NCI-H446 (cell line): ENCODE results near the gene PGLYRP4.
"Not testable (repeated sequence)": the region's sequence is repeated elsewhere in the genome, so short reads cannot be mapped to it uniquely, and the experiment has no call there.

Experiments
- DNase-seq, 2 experiments: peaks; one replicate each; lab custom pipeline; 2025; lab: John Stamatoyannopoulos, UW

PGLYRP4 gene

DNA sequence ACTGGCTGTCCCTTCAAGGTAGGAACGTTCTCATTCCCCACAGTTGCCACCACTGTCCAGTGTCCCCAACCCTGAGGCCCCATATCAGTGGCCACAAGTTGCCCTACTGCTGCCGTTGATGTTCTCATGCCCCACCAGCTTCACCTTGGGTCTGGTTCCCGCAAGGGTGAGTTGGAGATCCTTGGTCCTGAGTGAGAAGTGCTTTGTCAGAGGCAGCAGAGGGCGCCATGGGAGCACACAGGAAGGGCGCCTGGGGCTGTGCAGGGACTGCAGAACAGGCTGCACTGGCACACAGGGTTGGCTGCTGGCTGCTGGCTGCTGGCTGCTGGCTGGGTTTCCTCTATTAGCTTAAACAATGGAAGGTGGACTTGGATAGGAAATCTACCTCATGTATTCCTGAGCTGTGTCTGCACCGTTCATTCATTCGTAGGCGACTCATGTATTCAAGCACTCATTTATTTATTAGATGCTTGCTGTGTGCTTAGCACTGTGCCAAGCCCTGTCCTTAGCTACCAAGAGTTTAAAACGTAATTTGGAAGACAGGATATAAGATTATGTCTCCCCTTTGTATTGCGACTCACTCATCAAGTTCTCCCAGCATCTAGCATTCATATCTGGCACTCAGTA, 6.9 kb upstream of the PGLYRP4 start:
- DNase-seq: peak; percentile 6 to 70

GRCh38 chr1:153354515-153355193, 6.0 kb upstream of the PGLYRP4 start:
- no peak for DNase-seq

DNA sequence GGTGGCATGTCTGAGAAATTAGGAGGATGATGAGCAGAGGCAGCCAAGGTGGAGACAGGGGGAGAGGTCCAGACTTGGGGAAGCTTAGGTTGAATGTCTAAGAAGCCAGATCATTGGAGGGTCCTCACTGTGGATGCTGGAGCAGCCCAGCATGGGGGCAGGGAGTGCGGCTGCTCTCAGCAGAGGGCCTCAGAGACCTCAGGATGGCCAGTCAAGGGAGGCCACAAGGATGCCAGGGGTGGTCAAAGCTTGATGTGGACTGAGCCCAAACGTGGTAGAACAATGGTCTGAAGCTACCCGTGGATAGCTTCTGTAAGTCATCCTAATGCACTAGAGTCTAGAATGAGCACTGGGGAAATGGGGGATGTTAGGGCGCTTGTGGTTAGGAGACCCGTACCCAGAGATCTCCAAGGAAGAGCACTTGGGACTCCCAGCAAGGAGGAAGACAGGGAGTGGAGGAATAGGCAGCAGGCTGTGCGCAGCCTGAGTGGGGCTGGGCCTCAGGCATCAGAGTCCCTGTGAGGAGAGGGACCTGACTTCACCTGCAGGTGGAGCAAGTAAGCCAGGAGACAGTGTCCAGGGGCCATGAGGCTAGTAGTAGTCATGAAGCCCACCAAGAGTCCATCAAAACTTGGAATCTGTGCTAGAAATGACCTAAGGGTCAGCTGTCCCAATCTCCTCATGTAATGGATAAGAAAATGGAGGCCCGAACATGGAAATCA, 4.7 kb upstream of the PGLYRP4 start:
- DNase-seq: peak in 1 of 2 experiments; percentile 17

- DNase-seq: peak; percentile 60 to 81
These were observed 3.9 kb upstream of the PGLYRP4 start for GRCh38 chr1:153352523-153352922.

- no peak for DNase-seq
These were observed 1.8 kb upstream of the PGLYRP4 start for GRCh38 chr1:153350321-153350957.

DNA sequence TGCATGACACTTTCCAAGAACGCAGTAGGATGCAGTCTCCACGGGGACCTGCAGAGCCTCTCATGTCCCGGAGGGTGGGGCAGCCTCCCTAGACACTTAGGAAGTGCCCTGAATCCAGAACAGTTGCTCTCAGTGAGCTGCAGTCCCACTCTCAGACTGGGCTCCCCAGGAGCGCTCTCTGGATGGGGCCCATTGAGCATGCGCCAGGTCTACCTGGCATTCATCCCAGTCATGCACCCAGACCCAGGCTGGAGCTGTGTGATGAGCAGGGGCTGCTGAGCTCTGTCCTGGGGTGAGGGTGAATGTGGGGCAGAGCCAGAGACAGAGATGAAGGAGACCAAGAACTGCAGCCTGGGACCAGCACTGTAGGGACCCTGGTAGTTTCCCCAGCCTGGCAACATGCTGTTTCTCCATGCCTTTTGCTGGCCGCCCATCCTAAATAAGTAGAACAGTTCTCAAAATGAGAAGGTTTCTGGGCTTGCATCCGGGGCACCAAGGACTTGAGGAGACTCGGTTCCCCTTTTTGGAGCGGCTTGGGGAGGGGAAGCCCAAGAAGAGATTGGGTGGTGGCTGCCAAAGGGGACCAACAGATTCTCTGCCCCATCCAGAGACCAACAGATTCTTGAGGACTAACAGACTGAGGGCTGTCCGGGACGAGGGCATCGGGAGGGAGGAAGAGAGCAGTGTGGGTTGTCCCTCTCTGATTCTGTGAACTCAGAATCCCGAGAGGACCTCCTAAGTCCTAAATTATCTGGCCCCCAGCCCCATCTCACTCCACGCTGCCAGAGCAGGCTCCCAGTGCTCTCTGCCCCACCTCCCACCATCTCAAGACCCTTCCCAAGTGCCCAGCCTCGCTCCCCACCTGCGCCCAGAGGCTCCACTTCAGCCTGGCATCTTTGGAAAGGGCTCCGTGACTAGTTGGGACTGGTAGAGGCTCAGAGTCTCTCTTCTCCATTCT, 1.0 kb upstream of the PGLYRP4 start:
- DNase-seq: no peak

- DNase-seq: no peak
These were observed 785 bp downstream of the PGLYRP4 start for GRCh38 chr1:153347856-153348255.

DNA sequence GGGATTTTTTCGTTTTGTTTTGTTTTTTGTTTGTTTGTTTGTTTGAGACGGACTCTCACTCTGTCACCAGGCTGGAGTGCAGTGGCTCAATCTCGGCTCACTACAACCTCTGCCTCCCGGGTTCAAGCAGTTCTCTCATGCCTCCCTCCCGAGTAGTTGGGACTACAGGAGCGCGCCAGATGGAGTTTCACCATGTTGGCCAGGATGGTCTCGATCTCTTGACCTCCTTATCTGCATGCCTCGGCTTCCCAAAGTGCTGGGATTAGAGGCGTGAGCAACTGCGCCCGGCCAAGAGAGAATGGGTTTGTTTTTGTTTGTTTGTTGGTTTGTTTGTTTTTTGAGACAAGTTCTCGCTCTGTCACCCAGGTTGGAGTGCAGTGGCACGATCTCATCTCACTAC, 1.6 kb downstream of the PGLYRP4 start:
- not testable (repeated sequence) for DNase-seq

- DNase-seq: no peak
These were observed 2.4 kb downstream of the PGLYRP4 start for GRCh38 chr1:153346077-153346723.

- no peak for DNase-seq
These were observed 3.2 kb downstream of the PGLYRP4 start for GRCh38 chr1:153345187-153346076.

DNA sequence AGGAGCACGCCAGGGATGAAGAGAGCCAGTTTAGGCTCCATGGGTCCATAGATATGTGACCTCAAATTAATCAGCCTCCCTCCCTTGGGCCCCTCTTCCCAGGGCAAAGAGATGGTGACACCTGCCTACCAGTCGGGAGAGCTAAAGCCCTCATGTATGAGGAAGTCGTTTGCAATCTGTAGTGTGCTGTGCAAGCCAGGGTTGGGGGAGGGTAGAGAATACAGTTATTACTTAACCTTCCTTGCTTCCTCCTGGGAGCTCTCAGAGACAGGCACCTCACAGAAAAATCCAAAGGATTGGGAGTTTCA, 4.0 kb downstream of the PGLYRP4 start:
- no peak for DNase-seq

- DNase-seq: no peak
These were observed 4.6 kb downstream of the PGLYRP4 start for GRCh38 chr1:153343811-153344717.

GRCh38 chr1:153343040-153343681, 5.5 kb downstream of the PGLYRP4 start:
- no peak for DNase-seq

DNA sequence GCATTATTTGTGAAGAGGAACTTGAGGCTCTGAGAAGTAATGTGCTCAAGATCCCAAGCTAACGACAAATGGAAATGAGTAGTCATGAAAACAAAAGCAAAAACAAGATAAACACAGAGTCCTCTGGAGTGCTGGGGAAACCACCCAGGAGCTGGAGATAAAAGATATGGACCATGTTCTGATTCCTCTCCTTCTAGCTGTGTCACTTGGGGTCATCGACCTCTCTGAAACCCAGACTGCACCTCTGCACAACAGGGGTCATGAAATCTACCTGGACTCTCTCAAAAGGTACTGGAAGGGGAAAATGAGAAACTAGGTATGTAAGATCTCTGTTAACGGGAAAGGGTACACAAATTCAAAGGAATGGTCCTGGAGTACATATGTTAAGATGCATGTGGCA, 6.5 kb downstream of the PGLYRP4 start:
- DNase-seq: no peak

DNA sequence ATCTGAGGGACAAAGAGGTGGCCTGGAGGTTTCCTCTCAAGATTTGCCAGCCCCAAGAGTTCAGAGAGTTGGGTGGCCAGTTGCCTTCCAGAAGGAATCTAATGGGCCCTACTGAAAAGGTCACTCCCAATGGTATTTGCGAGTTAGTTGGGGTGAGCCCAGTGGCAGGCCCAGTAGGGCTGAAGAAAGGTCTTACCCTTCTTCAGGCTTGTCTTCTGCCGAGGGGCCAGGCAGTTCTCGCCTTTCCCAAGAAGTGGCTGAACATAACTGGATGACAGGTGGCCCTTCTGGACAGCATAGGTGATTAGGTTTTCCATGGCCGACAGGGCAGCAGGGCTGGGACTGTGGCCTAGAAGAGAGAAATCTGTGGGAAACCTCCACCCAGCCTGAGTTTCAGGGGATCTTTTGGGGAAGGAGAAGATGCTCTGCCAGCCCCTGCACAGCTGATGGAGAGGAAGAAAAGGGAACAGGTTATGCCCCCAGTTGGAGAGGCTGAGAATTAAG, 7.2 kb downstream of the PGLYRP4 start:
- no peak for DNase-seq

GRCh38 chr1:153340356-153340755, 8.3 kb downstream of the PGLYRP4 start:
- DNase-seq: no peak

GRCh38 chr1:153339802-153340201, 8.8 kb downstream of the PGLYRP4 start:
- DNase-seq: no peak
